ENCODE data around the gene ZEB1.
"Not testable (repeated sequence)": the region's sequence is repeated elsewhere in the genome, so short reads cannot be mapped to it uniquely, and the experiment has no call there.

Gene ZEB1

DNA sequence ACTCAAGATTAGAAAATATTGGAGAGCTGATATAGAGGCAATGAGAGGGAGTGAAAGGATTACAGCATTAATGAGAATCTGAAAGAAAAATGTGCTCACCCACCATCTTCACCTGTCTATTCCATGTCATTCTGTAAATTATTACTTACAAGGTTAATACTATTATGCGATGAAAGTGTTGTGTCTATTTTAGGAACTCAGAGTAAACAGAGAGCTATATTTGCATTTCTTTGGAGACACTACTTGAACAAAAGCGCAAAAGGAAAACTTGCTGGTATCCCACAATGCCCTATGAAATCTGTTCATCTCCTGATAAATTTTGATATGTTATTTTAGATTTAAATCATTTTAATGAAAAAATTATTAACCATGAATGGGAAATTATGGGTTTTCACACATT is 196.1 kb downstream of the ZEB1 start:
- DNase-seq = no peak

DNA sequence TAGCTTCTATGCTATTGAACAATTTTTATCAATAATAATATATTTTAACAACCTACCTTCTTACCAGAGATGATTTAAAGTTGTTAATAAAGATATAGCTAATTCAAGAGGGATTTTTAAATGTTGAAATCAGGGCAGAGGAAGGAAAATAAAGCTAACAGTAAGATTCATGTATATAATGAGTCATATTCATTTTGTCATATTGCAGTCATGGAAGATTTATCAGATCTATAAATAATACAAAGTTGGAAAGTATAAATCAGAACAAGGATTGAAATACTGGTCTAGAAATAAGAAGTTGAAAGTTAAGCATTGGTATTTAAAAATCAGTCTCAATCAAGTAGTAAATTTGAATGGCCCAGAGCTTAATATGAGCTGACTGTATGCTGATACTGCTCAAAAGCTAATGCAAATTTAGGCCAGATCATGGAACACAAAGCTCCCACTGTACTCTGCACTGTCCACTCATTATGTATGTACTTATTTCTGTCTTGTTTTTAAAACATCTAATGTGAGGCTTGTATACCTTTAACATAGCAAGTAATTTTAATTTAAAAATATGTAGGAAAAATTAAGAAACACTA is 196.9 kb downstream of the ZEB1 start:
- DNase-seq = no peak

DNA sequence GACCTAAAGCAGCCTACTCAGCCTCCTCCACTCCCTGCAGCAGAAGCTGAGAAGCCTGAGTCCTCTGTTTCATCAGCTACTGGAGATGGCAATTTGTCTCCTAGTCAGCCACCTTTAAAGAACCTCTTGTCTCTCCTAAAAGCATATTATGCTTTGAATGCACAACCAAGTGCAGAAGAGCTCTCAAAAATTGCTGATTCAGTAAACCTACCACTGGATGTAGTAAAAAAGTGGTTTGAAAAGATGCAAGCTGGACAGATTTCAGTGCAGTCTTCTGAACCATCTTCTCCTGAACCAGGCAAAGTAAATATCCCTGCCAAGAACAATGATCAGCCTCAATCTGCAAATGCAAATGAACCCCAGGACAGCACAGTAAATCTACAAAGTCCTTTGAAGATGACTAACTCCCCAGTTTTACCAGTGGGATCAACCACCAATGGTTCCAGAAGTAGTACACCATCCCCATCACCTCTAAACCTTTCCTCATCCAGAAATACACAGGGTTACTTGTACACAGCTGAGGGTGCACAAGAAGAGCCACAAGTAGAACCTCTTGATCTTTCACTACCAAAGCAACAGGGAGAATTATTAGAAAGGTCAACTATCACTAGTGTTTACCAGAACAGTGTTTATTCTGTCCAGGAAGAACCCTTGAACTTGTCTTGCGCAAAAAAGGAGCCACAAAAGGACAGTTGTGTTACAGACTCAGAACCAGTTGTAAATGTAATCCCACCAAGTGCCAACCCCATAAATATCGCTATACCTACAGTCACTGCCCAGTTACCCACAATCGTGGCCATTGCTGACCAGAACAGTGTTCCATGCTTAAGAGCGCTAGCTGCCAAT is 202.2 kb downstream of the ZEB1 start:
- DNase-seq = no peak

DNA sequence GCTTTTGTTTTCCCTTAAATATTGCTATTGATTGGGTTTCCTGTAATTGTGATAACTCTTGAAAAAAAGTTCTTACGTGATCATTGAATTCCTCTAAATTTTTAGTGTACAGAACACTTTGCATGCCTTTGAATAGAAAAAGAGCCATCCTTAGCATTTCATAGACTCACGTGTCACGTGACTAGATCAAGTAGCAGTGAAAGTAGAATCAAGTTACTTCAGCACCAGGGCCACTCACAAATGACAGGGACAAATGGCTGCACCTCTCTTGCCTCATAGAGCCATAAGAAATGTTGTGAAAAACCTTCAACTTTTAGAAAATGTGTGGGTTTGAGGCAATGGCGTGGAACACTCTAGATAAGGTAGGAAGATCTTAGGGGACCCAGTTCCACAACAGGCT is 203.8 kb downstream of the ZEB1 start:
- no peak for DNase-seq

DNA sequence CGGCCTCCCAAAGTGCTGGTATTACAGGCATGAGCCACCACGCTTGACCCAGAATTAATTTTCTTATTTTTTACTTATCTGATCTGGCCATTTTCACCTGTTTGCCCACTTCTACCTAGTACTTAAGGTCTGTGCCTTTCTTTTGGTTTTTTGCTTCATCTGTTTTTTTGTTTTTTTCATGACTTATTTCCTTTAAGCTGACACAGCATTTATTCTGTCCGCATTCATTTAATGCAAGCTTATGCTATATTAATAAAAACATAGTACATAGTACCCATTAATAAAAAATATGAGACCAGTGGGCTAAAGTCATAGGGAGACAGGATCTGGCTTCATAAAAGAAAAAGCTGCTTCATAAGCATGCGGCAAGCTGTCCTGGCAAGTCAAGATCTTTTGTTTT is 205.4 kb downstream of the ZEB1 start:
- DNase-seq = no peak

DNA sequence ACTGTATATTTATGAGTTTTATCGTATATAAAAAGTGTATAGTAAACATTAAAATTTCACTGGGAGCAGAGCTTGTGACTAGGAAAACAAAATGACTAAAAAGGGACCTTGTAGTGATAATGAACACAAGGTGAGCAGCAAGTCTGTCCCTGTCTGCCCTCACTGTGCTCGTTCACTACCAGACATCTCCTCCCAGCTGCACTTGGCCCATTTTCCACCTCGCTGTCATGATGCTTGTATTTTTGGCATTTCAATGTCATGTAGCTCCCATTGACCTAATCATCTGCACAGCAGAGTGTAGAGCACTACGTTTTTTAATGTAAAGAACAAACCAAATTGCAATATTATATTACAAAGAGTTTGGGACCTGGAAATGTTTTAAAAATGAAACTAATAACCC is 207.2 kb downstream of the ZEB1 start:
- no peak for DNase-seq

DNA sequence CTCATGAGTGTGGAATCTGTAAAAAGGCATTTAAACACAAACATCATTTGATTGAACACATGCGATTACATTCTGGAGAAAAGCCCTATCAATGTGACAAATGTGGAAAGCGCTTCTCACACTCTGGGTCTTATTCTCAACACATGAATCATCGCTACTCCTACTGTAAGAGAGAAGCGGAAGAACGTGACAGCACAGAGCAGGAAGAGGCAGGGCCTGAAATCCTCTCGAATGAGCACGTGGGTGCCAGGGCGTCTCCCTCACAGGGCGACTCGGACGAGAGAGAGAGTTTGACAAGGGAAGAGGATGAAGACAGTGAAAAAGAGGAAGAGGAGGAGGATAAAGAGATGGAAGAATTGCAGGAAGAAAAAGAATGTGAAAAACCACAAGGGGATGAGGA is 207.7 kb downstream of the ZEB1 start:
- DNase-seq = no peak

DNA sequence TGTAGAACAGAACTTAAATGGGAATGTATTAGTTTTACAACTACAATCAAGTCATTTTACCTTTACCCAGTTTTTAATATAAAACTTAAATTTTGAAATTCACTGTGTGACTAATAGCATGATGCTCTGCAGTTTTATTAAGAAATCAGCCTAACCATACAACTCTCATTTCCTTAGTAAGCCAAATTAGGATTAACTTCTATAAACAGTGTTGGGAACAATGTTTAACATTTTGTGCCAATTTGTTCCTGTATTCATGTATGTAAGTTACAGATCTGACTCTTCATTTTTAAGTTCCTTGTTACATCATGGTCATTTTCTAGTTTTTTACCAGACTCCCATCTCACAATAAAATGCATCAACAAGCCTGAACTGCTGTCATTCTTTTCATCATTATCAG is 209.8 kb downstream of the ZEB1 start:
- no peak for DNase-seq

DNA sequence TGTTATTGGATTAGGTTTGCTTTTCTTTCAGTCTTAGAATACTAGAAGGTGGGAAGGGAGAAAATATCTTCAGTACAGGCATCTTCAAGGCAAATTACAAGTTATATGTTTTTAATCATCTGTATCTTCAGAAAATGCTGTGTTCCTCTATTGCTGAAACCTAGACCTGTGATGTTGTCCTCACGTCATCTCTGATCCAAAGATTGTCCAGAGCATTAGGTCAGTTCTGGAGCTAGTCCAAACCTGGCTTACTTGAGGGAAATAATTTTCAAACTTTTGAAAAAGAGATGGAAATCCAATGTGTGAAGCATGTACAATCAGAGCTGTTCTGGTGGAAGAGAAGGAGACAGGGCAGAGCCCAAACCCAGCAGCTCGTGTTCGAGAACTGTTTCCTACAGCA is 217.3 kb downstream of the ZEB1 start:
- DNase-seq = no peak

DNA sequence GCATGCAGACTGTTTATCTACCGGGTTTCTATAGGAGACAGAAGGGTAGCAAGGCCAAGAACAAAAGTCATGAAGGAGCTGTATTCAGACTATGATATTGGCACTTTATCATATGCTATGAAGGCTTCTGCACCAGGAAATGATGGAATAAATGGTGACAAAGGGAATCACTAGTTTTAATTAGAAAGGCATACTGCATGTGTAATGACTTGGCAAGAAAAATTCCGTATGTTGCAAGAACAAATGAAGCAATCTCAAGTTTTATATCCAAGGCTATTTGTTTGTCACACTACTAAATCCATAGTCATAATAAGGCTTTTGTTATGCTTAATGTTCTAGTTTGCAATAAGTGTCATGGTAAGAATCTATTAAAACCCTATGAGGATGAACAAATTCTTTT is 230.9 kb downstream of the ZEB1 start:
- DNase-seq = no peak

DNA sequence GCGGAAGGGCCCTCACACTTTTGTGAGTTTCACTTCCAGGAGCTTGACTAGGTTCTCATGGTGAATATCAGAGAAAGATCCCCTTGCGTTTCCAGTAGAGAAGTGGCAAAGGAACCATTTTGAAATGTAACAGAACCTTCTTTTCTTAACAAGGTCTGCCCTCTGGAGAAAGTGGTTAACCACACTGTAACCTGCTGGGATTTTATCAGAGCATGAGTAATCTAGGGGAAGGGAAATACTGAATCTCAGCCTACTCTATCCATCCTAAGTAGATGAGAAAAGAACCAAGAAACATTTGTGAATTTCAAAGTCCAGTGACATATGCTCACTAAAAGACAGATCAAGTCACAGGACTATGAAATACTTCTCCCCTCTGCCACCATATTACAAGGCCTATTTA is 235.5 kb downstream of the ZEB1 start:
- DNase-seq = no peak

DNA sequence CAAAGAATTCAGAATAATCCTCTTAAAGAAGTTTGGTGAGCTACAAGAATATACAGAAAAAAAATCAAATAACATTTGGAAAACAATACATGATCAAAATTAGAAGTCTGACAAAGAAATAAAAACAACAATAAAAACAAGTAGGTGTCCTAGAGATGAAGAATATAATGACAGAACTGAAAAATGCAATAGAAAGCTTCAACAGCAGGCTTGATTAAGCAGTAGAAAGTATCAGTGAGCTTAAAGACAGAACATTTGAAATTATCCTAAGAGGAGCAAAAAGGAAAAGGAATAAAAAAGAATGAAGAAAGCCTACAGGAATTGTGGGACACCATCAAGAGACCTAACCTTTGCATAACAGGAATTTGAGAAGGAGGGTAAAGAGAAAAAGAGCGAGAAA is 238.8 kb downstream of the ZEB1 start:
- no peak for DNase-seq

DNA sequence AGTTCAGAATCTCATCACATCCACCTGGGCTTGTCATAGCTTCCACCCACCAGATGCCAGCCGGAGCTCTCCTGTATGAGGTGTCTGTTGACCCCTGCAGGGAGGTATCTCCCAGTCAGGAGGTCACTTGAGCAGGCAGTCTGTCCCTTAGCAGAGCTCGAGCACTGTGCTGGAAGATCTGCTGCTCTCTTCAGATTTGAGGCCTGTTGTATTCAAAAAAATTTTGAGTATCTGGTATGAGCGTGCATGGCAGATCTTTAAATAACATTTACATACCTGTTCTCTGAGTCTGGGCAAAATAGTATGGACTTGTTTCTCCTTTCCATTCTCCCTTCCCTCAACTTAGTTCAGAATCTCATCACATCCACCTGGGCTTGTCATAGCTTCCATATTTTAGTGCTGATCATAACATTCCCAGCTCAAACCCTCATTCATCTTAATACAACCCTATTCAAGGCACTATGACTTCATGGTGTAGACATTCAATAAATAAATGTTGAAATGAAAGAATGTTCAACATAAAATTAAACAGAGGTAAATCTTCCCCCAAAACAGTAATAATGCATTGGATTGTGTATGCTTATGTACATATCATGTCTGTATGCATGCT is 249.3 kb downstream of the ZEB1 start:
- DNase-seq = not testable (repeated sequence)

DNA sequence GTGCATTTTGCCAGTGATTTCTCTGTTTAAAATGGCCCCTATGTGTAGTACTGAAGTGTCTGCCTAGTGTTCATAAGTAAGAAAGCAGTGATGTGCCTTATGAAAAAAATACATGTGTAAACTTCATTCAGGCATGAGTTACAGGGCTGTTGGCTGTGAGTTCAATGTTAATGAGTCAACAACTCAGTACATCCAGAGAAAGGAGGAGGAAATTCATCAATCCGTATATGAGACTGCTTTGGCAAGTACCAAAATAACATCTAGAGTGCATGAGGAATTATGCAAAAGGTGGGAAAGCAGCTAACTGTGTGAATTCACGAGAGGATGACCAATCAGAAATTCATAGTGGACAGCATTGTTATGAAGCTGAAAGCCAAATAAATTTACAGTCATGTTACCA is 255.6 kb downstream of the ZEB1 start:
- DNase-seq = no peak

DNA sequence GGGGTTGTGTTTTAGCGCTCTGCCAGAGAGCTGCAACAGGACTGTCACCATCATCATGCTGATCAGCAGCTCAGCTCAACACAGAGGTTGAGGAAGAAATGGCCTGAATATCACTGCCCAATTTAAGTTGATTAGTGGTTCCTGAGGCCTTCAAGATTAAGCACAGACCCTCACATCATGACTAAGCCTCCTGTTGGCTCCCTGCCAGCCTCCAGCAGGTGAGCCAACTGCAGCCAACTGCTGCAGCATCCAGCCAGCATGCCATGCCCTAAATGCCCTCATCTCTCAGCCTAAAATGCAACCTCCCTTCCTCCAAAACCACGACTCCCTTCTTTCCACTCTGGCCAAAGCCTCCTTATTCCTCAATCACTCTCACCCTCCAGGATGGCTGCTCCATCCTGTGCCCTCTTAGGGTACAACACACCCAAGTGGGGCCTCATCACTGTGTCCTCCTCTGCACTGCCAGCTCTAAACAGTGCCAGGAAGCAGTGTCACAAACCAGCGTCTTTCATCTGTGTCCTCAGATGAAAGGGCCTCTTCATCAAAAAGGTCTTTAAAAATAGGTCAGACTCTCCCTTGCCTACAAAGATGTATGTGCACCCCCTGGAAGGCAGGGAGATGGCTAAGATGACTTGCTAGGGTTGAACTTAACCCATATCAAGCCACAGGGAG is 259.3 kb downstream of the ZEB1 start:
- no peak for DNase-seq

DNA sequence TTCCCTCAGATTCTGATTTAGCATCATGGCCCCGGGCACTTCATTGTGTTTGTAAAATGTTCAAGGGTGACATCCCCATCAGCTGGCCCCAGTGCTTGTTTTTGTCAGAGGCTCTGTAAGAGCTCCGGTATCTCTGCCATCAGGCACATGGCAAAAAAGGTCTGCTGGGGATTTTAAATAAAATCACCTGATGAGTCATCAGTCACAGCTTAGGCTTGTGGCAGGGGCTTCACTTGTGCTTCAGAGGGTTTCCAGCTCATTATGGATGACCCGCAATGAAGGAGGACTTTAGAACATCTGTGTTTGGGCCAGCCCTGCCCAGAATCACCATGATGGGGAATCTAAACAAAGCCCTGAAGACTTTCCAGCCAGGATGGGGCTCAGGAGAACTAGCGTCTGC is 259.9 kb downstream of the ZEB1 start:
- DNase-seq = no peak

Data from activated CD4-positive, alpha-beta T cell treated with anti-CD3 and anti-CD28 coated beads, Interleukin-2, amount 50 U/mL, for 16 hours (primary cell).